Testis (tissue), 3 donors: Measurements from ENCODE around the gene MIB2. TPM values are rescaled to one million over a fixed set of nuclear protein-coding genes. Genes with fewer than 3 reads are reported as not detected.

ENCODE experiments used
- DNase-seq: peaks from one replicate; pipeline ENCODE4 v3.0.0-alpha.2; 2019
- H3K27ac ChIP-seq, 2 donors: fragments of 200-600 bp; sonication (generic); one replicate each; pipeline ENCODE4 v1.5.1; 2019
- H3K27me3 ChIP-seq: fragments of 200-600 bp; sonication (generic); one replicate; pipeline ENCODE4 v1.5.1; 2019
- H3K36me3 ChIP-seq: fragments of 200-600 bp; sonication (generic); one replicate; pipeline ENCODE4 v1.5.1; 2017; ENCODE audit warnings: low read depth; ENCODE audit errors: missing control alignments
- H3K4me1 ChIP-seq: fragments of 200-600 bp; sonication (generic); one replicate; pipeline ENCODE4 v1.5.1; 2019
- H3K4me3 ChIP-seq, 2 donors: fragments of 200-600 bp; sonication (generic); one replicate each; pipeline ENCODE4 v1.5.1; 2017 to 2019
- H3K9me3 ChIP-seq: fragments of 200-600 bp; sonication (generic); one replicate; pipeline ENCODE4 v1.5.1; 2017
- CTCF ChIP-seq, 3 experiments: fragments of 450-650 bp in 2 of 3; fragments of 200-600 bp in 1 of 3; sonication (generic) in 1 of 3; IDR thresholded peaks; one replicate each; pipeline ENCODE4 v1.5.1; 2016 to 2019; ENCODE audit warnings: antibody characterized with exemption in 3 of 3, mild to moderate bottlenecking in 2 of 3, moderate library complexity in 1 of 3
- POLR2A ChIP-seq: fragments of 450-650 bp; IDR thresholded peaks from one replicate; pipeline ENCODE4 v1.6.1; 2017; ENCODE audit warnings: antibody characterized with exemption, mild to moderate bottlenecking, moderate library complexity
- WGBS, 2 donors: methylation state at CpG; one replicate each; pipeline ENCODE4 v1.1.5; 2018; 5-methylcytosine and 5-hydroxymethylcytosine counted together
- intact Hi-C: fragments of 100-400 bp; cut with DNase I; formaldehyde crosslinking; loops from one replicate; pipeline ENCODE4 v1.15.1; 2023; ENCODE audit warnings: low total_unique reads
- polyA plus RNA-seq: library from polyadenylated mRNA; stranded (reverse); fragments of 350-450 nt; fragmentation: Illumina TruSeq; extraction: RNeasy Lipid Tissue Mini Kit (QIAGEN cat#74804); gene quantifications from one replicate; pipeline ENCODE4 v1.2.3, GENCODE V29; 2014; ENCODE audit warnings: low read depth, low replicate concordance; ENCODE audit not compliant: insufficient read depth
- total RNA-seq, 2 donors: library from RNA; depleted of rRNA; stranded (reverse); fragments of >200 nt; gene quantifications; one replicate each; pipeline ENCODE4 v1.2.3, GENCODE V29; 2016

Gene MIB2
- total and polyA plus RNA-seq, 3 donors from 2014 or later, result 38.7 to 172 (median 154) TPM

- Histone ChIP-seq H3K36me3 (no peaks in the 10 kb centered on the region), H3K27me3 (no peaks in the 10 kb centered on the region), H3K9me3 (no peaks in the 10 kb centered on the region), H3K4me1 (peaks cover 29% of the 10 kb centered on the region), H3K4me3 (peak overlapping the region; percentile 98 to 99), H3K27ac (peak overlapping the region; percentile 100)
- intact Hi-C loops, result no loop called here
- TF ChIP-seq POLR2A (no peak), CTCF (IDR thresholded peaks at IDR 0.05) (no peak)
- 6% methylated on average over 30 of the region's 30 CpGs for WGBS, 2 donors
- peak; percentile 68 for DNase-seq
Observed at GRCh38 chr1:1614204-1614953, 921 bp upstream of the MIB2 start.

DNA sequence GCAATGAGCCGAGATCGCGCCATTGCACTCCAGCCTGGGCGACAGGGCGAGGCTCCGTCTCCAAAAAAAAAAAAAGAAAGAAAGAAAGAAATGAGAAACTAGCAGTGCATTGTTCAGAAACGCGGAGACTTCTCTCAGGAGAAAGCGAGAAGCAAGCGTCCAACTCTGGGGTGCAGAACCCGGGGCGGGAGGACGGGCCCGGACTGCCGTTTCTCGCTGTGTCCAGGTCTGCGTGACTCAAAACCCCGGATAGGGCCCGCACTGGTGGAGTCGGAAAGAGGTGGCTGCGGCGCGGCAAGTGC, 395 bp upstream of the MIB2 start:
- 0% methylated on average over 22 to 23 of the region's 23 CpGs for WGBS, 2 donors
- no peaks in the 10 kb centered on the region for H3K9me3 ChIP-seq
- DNase-seq, result no peak
- H3K27ac ChIP-seq, result peak overlapping the region; percentile 100
- TF ChIP-seq POLR2A (no peak), CTCF (IDR thresholded peaks at IDR 0.05) (no peak)
- H3K27me3 ChIP-seq, result no peaks in the 10 kb centered on the region
- H3K4me3 ChIP-seq, result peak overlapping the region; percentile 98 to 99
- H3K4me1 ChIP-seq, result peaks cover 29% of the 10 kb centered on the region
- intact Hi-C loops, result no loop called here
- no peaks in the 10 kb centered on the region for H3K36me3 ChIP-seq

DNA sequence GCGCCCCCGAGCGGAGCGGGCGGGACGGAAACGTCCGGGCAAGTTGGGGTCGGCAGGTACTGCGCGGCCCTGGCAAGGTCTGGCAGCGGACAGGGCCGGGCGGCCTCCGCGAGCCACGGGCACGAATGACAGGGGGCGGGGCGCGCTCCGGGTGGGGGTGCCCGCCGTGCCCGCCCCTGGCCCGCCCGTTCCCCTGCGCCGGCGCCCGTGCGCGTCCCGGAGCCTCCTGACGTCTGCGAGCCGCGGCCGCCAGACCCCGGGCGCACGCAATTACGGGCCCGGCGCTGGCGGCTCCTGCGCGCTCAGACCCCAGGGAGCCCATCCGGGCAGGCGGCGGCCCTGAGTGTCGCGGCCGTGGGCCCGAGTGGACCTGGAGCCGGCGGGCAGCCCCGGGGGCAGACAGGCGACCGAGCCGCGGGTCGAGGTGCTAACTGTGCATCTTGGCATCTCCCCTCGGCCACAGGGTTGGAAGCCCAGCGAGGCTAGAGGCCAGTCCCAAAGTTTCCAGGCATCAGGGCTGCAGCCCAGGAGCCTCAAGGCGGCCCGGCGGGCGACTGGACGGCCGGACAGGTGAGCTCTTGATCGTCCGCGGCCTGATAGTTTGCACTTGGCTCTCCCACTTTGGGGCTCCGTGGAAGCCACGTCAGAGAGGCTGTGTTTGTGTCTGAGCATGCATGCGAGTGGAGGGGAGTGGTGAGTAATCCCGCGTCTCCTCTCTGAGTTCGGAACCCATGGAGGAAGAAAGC, 918 bp downstream of the MIB2 start:
- Histone ChIP-seq H3K36me3 (no peaks in the 10 kb centered on the region), H3K27ac (peak overlapping the region in 1 of 2 donors; percentile 100), H3K27me3 (no peaks in the 10 kb centered on the region), H3K9me3 (no peaks in the 10 kb centered on the region), H3K4me1 (peaks cover 20% of the 10 kb centered on the region), H3K4me3 (peak overlapping the region; percentile 98 to 99)
- DNase-seq, result no peak
- TF ChIP-seq POLR2A (no peak), CTCF (IDR thresholded peaks at IDR 0.05) (no peak)
- WGBS, 2 donors, result 6% methylated on average over 73 of the region's 80 CpGs; no CpG with 5 or more reads in 1 of the 2 donors
- intact Hi-C loops, result no loop called here

DNA sequence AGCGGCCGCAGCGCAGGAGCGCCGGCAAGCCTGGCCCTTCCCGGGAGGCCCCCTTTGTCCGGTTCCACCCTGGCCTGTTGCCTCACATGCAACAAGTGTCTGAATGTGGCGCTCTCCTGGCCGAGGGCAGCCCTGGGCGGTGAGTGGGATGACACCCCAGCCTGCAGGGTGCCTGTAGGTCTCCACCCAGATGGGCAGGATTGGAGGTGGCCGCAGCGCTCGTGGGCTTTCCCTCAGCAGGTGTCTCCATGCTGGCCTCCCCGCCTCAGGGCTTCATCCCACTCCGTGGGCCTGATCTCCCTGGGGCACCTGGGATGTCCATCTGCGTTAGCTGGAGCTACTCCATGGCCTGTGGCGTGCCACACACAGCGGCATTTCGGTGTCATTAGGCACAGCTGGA, 1.5 kb downstream of the MIB2 start:
- DNase-seq, result no peak
- H3K27ac ChIP-seq, result no peak overlapping the region
- no peaks in the 10 kb centered on the region for H3K9me3 ChIP-seq
- peak overlapping the region in 1 of 2 donors; percentile 98 for H3K4me3 ChIP-seq
- no peak for TF ChIP-seq CTCF (IDR thresholded peaks at IDR 0.05)
- no peak for TF ChIP-seq POLR2A
- H3K36me3 ChIP-seq, result no peaks in the 10 kb centered on the region
- no peaks in the 10 kb centered on the region for H3K27me3 ChIP-seq
- 68 to 69% methylated on average over 15 to 19 of the region's 19 CpGs for WGBS, 2 donors
- intact Hi-C loops, result no loop called here
- peaks cover 19% of the 10 kb centered on the region for H3K4me1 ChIP-seq
